DMS153 (cell line): Measurements from ENCODE around the gene EEFSEC.

Experiments used
- DNase-seq: peaks from one replicate; lab custom pipeline; 2025; lab: John Stamatoyannopoulos, UW

The EEFSEC gene

GRCh38 chr3:128412180-128413002, 259.1 kb downstream of the EEFSEC start:
- DNase-seq: no peak

GRCh38 chr3:128413003-128413370, 259.7 kb downstream of the EEFSEC start:
- DNase-seq: no peak

GRCh38 chr3:128413413-128414205, 260.3 kb downstream of the EEFSEC start:
- DNase-seq: no peak

- no peak for DNase-seq
Observed at GRCh38 chr3:128415200-128415772, 262.0 kb downstream of the EEFSEC start.

GRCh38 chr3:128415773-128416577, 262.7 kb downstream of the EEFSEC start:
- no peak for DNase-seq

- no peak for DNase-seq
Observed at GRCh38 chr3:128416578-128417211, 263.4 kb downstream of the EEFSEC start.

GRCh38 chr3:128418900-128419299, 265.6 kb downstream of the EEFSEC start:
- DNase-seq: no peak

GRCh38 chr3:128419311-128419710, 266.0 kb downstream of the EEFSEC start:
- no peak for DNase-seq

- no peak for DNase-seq
Observed at GRCh38 chr3:128420289-128420688, 267.0 kb downstream of the EEFSEC start.

- no peak for DNase-seq
Observed at GRCh38 chr3:128420720-128421438, 267.6 kb downstream of the EEFSEC start.

- DNase-seq: no peak
Observed at GRCh38 chr3:128421439-128421836, 268.2 kb downstream of the EEFSEC start.

- no peak for DNase-seq
Observed at GRCh38 chr3:128421966-128422365, 268.7 kb downstream of the EEFSEC start.

GRCh38 chr3:128422762-128423524, 269.7 kb downstream of the EEFSEC start:
- no peak for DNase-seq

- DNase-seq: no peak
Observed at GRCh38 chr3:128423525-128424147, 270.4 kb downstream of the EEFSEC start.

GRCh38 chr3:128424508-128425069, 271.3 kb downstream of the EEFSEC start:
- no peak for DNase-seq

GRCh38 chr3:128425142-128425845, 272.0 kb downstream of the EEFSEC start:
- no peak for DNase-seq

GRCh38 chr3:128425846-128426127, 272.5 kb downstream of the EEFSEC start:
- no peak for DNase-seq

GRCh38 chr3:128426128-128426921, 273.0 kb downstream of the EEFSEC start:
- DNase-seq: no peak
